ENCODE measurements around the gene TNNC2.

Gene TNNC2

DNA sequence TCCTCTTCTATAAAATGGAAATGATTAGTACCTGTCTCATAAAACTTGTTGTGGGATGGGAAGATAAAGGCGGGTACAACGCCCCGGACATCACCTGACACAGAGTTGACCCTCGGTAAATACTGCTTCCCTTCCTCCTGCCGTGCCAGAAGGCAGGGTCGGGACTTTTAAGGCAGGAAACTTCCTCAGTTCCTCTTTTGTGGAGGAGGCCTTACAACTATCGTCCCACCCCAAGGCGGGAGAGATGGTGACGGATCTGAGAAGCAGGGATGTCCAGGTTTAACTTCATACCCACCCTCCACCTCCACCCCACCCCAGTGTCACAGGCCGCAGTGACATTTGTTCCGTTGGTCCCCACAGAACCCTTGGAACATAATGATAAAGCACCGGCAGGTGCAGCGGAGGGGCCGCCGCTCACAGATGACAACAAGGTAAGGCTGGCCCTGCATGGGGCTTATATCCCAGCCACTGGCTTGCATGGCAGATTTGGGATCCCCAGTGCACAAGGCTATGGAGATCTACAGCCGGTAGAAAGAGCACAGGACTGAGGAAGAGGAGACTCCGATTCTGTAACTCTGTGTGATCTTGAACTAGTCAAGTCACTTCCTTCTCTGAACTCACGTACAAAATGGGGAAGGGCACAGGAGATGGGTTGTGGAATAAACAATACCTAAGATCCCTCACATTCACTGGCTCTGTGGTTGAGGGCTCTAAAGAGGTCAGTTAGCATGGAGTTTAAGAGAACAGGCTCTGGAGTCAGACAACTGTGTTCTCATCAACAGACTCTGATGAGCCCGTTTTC, 34.6 kb downstream of the TNNC2 start:
- Mint-ChIP-seq H3K4me3 (peak overlapping the region; percentile 84), H3K9me3 (no peaks in the 10 kb centered on the region), H3K4me1 (ENCODE audit: low read depth) (peaks cover 19% of the 10 kb centered on the region), H3K27me3 (no peaks in the 10 kb centered on the region), H3K36me3 (ENCODE audit: low read depth) (peaks cover 40% of the 10 kb centered on the region), H3K27ac (peak overlapping the region; percentile 75)

DNA sequence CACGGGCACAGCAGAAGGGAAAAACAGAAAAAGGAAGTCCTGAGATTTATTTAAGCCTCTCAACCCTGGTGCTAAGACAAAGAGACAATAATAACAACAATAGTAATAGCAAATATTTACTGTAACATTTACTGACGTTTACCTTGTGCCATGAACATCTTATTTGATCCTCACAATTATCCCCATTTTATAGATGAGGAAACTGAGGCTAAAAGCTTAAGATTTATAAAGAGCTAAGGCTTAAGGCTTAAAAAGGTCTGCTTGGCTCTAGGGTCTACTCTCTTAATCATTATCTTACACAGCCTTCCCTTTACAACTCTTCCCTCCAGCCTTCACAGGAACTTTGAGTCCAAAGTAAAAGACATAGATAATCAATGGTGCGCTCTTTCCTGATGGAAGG, 38.8 kb downstream of the TNNC2 start:
- H3K9me3 Mint-ChIP-seq: no peaks in the 10 kb centered on the region
- peaks cover 5% of the 10 kb centered on the region for H3K36me3 Mint-ChIP-seq (ENCODE audit: low read depth)
- no peak overlapping the region for H3K27ac Mint-ChIP-seq
- H3K27me3 Mint-ChIP-seq: no peaks in the 10 kb centered on the region
- H3K4me1 Mint-ChIP-seq (ENCODE audit: low read depth): peaks cover 17% of the 10 kb centered on the region
- H3K4me3 Mint-ChIP-seq: no peak overlapping the region

DNA sequence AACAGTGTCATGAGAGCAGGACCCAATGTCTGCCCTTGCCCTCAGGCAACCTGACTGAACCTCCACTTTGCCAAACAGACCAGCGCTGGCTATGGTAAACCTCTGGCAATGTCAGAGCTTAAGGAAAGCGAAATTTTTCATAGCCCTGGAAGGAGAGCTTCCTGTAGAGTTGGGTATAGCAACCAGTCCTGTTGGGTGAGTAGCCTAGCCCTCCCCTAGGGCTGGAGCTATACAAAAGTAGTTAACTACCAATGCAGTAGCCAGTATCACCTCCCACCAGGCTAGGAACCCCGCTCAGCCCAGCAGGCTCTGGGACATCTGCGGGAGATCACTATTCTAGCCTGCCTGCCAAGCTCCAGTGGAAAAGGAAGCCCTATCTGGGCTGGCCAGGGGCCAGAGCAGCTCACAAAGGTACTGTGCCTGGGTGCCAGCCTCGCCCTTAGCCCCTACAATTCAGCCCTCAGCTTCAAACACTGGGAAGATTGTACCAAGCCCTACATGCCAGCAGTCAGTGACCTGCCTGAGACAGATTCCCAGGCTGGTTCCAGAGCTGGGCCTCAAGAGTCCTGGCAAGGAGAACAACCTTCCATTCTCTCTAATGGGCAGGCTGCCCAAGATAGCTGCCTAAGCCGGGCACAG, 43.3 kb downstream of the TNNC2 start:
- no peaks in the 10 kb centered on the region for H3K36me3 Mint-ChIP-seq (ENCODE audit: low read depth)
- H3K4me1 Mint-ChIP-seq (ENCODE audit: low read depth): peaks cover 10% of the 10 kb centered on the region
- no peaks in the 10 kb centered on the region for H3K9me3 Mint-ChIP-seq
- H3K27ac Mint-ChIP-seq: no peak overlapping the region
- no peak overlapping the region for H3K4me3 Mint-ChIP-seq
- no peaks in the 10 kb centered on the region for H3K27me3 Mint-ChIP-seq

DNA sequence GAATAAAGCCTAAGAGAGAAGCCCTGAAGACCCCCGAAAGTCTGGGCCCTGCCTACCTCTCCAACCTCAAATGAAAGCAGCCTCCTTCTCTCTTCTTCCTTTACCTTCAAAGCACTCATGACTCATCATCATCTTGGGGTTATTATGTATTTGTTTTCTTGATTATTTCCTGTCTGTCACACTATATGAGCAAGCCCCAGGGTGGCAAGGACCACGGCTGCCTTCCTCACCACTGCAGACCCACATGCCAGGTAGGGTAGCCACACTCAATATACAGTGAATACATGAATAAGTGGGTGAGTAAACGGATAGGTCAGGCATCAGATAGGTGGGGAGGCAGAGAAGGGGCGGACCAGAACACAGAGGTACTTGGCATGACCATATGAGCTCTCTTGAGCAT, 44.2 kb downstream of the TNNC2 start:
- Mint-ChIP-seq H3K4me3 (no peak overlapping the region), H3K36me3 (ENCODE audit: low read depth) (no peaks in the 10 kb centered on the region), H3K27me3 (no peaks in the 10 kb centered on the region), H3K27ac (peak overlapping the region; percentile 34), H3K4me1 (ENCODE audit: low read depth) (peaks cover 10% of the 10 kb centered on the region), H3K9me3 (no peaks in the 10 kb centered on the region)

DNA sequence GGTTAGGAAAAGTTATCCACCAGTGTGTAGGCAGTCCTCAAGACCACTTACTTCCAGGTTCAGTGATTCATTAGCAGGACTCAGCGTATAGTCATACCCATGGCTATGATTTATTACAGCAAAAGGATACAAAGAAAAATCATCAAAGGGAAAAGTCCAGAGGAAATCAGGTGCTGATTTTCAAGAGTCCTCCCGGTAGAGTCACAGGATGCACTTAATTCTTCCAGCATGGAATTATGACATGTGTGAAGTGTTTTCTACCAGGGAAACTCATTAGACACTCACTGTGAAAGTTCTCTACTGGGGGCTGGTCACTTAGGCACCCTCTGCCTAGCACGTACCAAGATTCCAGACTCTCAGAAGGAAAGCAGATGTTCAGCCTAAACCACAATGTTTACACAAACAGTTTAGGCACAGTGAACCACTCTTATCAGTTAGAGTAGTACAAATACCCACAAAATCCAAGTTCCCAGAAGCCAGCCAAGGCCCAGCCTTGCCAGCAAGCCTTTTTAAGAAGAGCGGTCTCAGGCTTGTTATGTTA, 45.7 kb downstream of the TNNC2 start:
- Mint-ChIP-seq H3K27me3 (no peaks in the 10 kb centered on the region), H3K4me1 (ENCODE audit: low read depth) (peaks cover 10% of the 10 kb centered on the region), H3K27ac (no peak overlapping the region), H3K36me3 (ENCODE audit: low read depth) (no peaks in the 10 kb centered on the region), H3K4me3 (no peak overlapping the region), H3K9me3 (no peaks in the 10 kb centered on the region)

DNA sequence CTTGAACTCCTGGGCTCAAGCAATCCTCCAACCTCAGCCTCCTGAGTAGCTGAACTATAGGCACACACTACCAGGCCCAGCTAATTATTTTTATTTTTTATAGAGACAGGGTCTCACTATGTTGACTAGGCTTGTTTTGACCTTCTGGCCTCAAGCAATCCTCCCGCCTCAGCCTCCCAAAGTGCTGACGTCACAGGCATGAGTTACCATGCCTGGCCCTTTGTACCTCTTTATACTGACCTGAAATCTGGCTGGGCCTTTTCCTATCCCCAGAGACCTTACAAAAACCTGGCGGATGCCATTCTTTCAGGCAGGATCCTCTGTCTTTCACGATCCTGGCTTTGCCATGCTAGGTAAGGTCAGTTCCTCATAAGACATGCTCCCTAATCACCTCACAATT, 47.0 kb downstream of the TNNC2 start:
- Mint-ChIP-seq H3K9me3 (no peaks in the 10 kb centered on the region), H3K4me3 (no peak overlapping the region), H3K27ac (no peak overlapping the region), H3K27me3 (no peaks in the 10 kb centered on the region), H3K4me1 (ENCODE audit: low read depth) (peaks cover 10% of the 10 kb centered on the region), H3K36me3 (ENCODE audit: low read depth) (no peaks in the 10 kb centered on the region)

DNA sequence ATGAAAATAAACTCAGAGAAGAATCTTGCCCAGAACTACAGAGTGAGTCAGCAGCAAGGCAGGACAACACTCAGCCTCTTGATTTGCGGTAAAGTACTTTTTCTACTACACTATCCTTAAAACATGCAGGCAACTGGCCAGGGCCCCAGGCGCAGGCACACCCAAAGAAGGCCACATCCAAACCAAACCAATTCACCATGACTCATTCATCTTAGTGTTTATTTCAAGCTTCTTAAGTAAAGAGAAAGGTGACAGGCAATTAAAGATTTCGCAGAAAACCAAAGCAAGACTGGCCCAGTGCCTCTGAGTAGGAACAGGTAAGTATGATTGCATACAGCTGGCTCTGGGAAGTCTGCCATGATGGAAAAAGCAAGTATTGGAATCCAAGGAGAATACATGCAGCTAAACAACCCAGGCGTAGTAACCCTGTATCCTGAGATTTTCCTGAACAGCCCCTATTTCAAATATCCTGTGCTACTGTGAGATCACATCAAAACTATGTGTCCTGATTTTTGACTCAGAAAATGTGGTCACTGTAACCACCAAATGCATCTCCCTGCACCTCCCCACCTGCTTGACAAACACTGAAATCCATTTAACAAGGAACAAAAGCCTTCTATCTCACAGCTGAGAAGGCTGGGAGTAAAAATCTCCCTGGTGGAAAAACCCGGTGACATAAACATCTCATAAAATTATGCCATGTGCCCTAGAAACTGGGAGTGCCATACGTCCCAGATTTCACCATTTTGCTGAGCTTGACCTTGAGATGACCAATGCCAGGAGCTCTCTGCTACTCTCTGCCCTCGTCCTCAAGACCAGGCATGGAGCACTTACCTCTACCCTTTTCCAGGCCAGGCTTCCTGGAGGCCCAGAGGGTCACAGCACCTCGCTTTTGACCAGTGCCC, 47.8 kb downstream of the TNNC2 start:
- H3K36me3 Mint-ChIP-seq (ENCODE audit: low read depth): no peaks in the 10 kb centered on the region
- H3K9me3 Mint-ChIP-seq: no peaks in the 10 kb centered on the region
- no peak overlapping the region for H3K27ac Mint-ChIP-seq
- no peak overlapping the region for H3K4me3 Mint-ChIP-seq
- no peaks in the 10 kb centered on the region for H3K27me3 Mint-ChIP-seq
- H3K4me1 Mint-ChIP-seq (ENCODE audit: low read depth): peaks cover 10% of the 10 kb centered on the region

DNA sequence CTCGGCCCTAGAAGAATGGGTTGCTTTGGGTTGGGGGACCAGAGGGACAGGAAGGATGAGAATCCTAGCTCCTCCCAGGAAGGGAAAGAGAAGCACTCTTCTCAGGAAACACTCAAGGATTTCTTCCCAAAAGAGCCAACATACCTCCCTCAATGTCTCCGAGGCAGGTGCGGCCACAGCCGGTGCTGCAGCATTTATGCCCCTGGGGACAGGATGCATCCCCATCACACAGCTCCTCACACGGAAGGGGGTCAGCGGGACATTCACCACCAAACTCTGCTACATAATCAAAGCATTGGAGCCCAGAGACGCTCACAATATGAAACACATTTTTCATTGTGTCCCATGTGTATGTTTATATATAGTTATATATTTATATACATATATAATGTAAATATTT, 50.2 kb downstream of the TNNC2 start:
- Mint-ChIP-seq H3K4me1 (ENCODE audit: low read depth) (peaks cover 4% of the 10 kb centered on the region), H3K27ac (no peak overlapping the region), H3K9me3 (no peaks in the 10 kb centered on the region), H3K27me3 (peaks cover 7% of the 10 kb centered on the region), H3K4me3 (no peak overlapping the region), H3K36me3 (ENCODE audit: low read depth) (no peaks in the 10 kb centered on the region)

DNA sequence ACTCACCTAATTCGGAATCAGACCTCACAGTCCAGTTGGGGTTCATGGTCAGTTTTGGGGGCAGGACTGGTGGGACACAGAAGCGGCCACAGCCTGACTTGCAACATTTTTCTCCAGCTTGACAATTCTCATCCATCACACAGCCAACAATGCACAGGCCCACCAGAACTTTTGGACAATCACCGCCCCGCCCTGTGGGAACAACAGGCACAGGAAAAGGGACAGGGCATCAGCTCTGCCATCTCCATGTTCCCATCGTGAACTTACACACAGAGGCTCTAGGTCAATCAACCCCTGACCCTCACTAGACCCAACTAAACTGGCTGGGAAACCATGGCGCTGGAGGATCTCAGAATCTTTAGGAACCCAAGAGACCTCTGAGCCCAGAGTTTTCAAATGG, 51.7 kb downstream of the TNNC2 start:
- peaks cover 5% of the 10 kb centered on the region for H3K4me1 Mint-ChIP-seq (ENCODE audit: low read depth)
- no peak overlapping the region for H3K27ac Mint-ChIP-seq
- no peak overlapping the region for H3K4me3 Mint-ChIP-seq
- H3K36me3 Mint-ChIP-seq (ENCODE audit: low read depth): no peaks in the 10 kb centered on the region
- H3K9me3 Mint-ChIP-seq: no peaks in the 10 kb centered on the region
- peaks cover 8% of the 10 kb centered on the region for H3K27me3 Mint-ChIP-seq

DNA sequence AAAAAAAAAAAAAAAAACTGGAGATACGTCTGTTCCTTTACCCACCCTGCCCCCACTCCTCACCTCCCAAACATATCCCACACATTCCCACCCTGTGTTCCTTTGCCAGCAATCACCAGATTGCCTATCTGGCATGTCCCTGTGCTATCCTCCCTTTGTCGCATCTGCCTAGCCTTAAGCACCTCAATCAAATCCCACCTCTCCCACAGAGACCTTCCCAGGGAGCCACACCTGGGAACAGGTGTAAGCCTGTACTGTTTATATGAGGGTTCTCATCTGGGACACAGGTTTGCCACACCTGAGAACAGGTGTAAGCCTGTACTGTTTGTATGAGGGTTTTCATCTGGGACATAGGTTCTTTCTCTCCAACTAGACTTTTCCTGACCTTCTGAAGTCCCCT, 52.2 kb downstream of the TNNC2 start:
- H3K4me3 Mint-ChIP-seq: no peak overlapping the region

More for the DNA sequence above, 52.2 kb downstream of the TNNC2 start:
- H3K4me1 Mint-ChIP-seq (ENCODE audit: low read depth): peaks cover 5% of the 10 kb centered on the region
- H3K27me3 Mint-ChIP-seq: peaks cover 8% of the 10 kb centered on the region
- H3K9me3 Mint-ChIP-seq: no peaks in the 10 kb centered on the region
- no peak overlapping the region for H3K27ac Mint-ChIP-seq
- H3K36me3 Mint-ChIP-seq (ENCODE audit: low read depth): no peaks in the 10 kb centered on the region
